ENCODE measurements around the gene PLA2G4E. TPM values are rescaled to one million over a fixed set of nuclear protein-coding genes. Genes with fewer than 3 reads are reported as not detected.

Gene PLA2G4E
- total RNA-seq, 2 donors from 2014 or later = 0.16 TPM; not detected in 1

DNA sequence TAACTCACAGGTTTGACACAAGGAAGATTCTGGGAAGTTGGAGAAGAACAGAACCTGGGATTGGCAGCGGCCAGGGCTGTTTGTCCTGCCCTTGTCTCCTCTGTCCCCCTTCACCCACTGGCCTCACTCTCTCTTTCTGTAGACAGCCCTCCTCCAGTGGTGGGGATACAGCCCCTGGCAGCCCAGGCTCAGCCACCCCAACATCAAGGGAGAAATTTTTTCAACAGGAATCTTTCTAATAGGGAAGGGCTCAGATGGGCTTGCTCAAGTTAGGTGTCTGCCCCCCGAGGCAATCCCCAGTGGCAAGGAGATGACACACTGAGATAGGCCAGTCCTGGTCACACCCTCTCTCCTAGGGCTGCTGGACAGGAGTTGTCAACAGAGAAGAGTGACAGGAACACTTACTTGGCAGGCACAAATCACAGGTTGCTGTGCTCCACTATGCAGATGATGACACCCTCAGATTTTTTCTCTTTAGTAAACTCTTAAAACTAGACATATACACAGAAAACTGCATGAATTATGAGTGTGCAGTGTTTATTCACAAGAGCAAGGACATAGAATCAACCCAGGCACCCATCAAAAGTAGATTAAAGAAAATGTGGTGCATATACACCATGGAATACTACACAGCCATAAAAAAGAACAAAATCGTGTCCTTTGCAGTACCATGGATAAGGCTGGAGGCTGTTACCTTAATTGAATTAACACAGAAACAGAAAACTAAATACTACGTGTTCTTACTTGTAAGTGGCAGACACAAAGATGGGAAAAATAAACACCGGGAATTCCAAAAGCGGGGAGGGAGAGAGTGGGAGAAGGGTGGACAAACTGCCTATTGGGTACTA is 37.2 kb upstream of the PLA2G4E start:
- DNase-seq (no peak), ATAC-seq (peak in 1 of 2 donors; percentile 18)
- intact Hi-C loops (cut with DNase I) = loop anchor here (1.0 to 2.0 kb wide), 2 partner anchors 67 to 69 kb away; no protein-coding TSS in a partner anchor

DNA sequence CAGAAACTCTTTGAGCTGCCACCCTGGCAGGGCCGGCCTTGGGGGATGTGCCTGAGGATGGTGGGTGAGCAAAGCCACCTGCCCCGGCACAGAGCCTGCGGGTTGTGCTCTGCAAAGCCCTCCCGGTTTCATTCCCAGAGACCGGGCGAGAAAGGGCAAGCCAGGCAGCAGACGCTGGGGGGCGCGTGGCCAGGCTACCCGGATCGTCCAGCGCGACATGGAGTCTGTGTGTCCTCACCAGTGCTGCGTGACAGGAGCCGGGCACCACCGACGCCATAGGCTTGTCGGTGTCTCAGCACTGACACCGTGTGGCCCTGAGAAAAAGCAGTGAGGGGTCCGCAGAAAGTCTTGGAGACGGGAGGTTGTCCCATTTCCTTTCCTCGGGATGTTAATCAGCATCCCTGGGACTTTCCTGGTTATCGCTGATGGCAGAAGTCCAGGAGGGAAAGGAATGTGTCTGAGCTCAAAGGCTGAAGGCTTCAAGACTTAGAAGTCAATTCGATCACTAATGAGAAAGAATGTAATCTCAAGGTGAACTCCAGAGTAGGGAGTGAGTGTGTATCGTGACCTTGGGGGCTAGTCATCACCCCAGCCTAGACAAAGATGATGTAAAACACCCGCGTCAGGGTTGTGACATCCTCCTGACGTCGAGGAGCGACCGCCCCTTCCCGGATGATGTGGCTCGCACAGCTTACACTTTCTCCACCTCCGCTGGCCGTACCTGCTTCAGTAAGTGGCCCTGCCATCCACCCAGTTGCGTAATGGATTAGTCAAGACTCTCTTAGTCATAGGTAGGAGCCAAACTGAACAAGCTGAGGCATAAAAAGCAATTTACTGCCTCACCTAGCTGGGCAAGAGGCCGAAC is 36.3 kb upstream of the PLA2G4E start:
- ATAC-seq (peak; percentile 91 to 93), DNase-seq (peak; percentile 85)
- intact Hi-C loops (cut with DNase I) = loop anchor here in 1 of 2 donors (1.0 kb wide), 1 partner anchor 68 kb away; no protein-coding TSS in a partner anchor

DNA sequence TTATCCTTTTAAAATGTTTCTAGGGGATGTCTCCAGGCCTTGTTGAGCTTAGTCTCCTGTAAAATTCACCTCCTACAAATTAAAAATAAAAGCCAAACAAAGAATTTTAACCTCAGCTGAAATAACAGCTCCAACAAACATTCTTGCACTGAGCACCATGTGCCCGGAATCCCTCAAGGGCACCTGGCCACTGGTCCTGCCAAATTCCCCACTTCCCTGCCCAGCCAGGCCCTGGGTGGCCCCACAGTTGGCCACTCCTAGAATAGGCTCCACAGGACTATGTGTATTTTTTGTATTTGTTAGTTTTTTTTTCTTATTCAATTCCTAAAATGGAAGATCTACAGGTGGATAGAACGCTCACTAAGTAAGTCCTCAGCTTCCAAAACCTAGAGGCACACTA is 33.1 kb upstream of the PLA2G4E start:
- intact Hi-C loops (cut with DNase I) = loop anchor here in 1 of 2 donors (5.0 kb wide), 1 partner anchor 37 kb away; no protein-coding TSS in a partner anchor
- ATAC-seq (no peak), DNase-seq (no peak)

DNA sequence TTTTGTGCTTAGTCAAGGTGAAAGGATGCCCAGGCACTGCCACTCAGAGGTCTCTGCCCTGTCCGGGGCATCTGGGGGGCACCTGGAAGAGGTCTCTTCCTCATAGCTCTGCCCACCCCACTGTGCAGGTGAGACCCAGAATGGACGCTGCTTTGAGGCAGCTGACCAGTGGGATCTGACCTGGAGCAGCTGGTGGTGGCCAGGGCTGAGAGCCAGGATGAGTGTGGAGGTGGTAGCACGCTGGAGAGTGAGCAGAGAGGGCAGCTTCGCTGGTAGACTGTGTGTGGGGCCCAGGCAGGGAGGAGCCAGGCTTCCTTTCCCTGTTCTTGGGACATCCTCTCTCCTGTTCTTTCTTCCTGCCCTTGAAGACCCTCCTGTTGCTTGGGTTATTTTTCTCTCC is 32.2 kb upstream of the PLA2G4E start:
- no peak for DNase-seq
- intact Hi-C loops (cut with DNase I) = loop anchor here in 1 of 2 donors (5.0 kb wide), 1 partner anchor 36 kb away; no protein-coding TSS in a partner anchor
- peak in 1 of 2 donors; percentile 22 for ATAC-seq

DNA sequence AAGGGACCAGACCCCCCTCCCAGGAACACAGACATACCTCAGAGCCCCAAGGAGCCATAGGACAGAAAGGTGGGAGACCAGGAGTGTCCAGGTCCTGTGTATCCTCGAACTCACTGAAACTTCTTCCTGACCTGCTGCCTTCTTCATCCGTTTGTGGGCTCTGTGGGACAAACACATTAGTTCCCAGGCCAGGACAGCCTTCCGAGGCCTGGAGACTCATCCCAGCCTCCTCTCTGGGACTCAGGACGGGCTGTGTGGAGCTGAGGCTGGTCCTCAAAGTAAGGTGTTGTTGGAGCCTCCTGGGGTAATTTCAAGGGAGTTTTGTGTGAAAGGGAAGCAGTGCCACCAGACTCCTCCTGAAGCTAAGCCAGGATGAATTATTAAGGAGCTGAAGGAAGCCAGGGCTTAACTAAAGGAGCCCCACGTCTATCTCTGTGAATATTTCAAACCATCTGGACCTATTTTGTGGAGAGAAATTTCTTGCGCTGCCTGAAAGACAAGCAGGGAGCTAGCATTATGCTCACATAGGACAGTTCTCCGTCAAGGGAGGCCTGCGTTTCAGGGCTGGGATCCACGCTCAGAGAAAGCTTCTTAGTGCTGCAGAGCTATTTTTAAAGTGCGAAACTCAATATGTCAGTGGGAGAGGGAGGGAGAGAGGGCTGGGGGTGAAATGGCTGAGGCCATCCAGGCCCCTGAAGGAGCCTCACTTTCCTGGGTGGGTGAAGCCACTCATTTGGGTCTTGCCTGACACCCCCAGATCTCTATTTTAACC is 29.8 kb upstream of the PLA2G4E start:
- DNase-seq (no peak), ATAC-seq (peak; percentile 68 to 78)
- intact Hi-C loops (cut with DNase I) = loop anchor here in 1 of 2 donors (5.0 kb wide), 1 partner anchor 33 kb away; no protein-coding TSS in a partner anchor

DNA sequence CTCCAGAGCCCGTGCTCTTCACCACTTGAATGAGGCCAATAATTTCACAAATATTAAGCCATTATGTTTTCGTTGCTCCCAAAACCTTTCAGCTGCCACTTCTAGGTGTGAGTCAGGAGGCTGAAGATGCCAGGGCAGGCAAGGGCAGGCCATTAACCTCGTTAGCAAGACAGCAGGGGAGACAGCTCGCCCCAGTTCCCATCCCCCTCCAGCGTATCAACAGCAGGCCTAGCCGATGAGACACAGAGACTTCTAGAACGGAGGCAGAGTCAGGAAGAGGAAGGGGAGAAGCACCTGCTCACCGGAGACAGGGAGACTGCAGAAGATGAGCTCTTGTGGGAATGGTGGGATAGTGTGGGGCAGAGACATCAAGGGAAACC is 28.0 kb upstream of the PLA2G4E start:
- DNase-seq (no peak), ATAC-seq (no peak)
- intact Hi-C loops (cut with DNase I) = no loop called here

DNA sequence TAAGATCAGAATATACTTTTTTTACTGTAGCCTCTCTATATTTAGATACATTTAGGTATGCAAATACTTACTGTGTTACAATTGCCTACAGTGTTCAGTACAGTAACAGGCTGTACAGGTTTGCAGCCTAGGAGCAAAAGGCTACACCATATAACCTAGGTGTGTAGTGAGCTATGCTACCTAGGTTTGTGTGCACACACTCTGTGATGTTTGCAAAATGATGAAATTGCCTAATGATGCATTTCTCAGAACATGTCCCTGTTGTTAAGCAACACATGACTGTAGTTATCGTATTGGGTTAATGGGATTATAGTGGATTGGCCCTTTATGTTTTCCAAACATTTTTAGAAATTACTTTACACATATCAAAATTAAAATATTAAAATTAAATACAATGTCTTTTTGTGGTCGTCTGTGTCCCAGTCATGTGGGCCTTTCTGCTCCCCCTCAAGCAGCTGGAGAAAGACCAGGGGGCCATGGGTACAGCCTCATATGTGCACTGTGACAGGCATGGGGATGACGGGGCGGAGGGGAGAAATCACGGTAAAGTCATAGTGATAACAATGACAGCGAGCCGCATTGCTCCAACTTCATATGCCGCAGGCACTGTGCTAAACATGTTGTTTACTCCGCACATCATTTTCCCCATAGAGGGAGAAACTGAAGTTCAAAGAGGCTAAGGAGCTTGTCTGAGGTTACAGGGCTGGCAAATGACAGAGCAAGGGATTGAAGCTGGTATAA is 27.4 kb upstream of the PLA2G4E start:
- intact Hi-C loops (cut with DNase I) = no loop called here
- DNase-seq = no peak
- no peak for ATAC-seq

DNA sequence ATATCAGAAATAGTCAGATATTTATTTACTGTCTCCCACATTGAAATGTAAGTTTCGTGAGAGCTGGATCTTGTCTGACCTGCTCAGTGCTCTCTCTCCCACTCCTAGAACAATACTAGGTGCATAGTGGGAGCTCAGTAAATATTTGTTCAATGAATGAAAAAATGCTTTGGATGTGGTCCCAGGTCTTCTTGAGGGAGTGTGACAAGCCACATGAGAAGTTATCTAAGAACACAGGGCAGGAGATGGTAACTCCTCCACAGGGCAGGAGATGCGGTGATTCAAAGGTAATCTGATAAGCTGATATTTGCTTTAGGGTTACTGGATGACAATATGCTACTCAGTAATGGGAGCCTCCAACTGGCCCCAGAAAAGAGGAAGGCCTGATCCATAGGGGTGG is 25.8 kb upstream of the PLA2G4E start:
- no peak for DNase-seq
- intact Hi-C loops (cut with DNase I) = no loop called here
- no peak for ATAC-seq

DNA sequence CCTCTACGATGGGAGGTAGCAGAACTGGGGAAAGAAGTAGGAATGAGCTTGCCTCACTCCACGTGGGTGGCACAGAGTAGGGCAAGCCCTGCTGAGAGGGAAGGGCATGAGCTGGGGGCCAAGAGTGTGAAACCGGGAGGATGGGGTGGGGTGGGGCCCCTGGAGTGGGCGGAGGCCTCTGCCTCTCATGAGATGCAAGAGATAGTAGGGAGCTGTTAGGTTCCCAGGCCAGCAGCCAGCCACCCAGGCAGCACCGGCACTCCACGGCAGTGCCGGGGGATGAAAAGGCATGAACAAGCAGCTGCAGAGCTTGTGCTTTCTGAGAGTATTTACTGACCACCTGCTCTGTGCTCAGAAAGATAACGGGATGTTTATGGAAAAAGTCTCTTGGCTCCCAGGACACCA is 24.4 kb upstream of the PLA2G4E start:
- ATAC-seq = peak in 1 of 2 donors; percentile 14
- intact Hi-C loops (cut with DNase I) = no loop called here
- no peak for DNase-seq

DNA sequence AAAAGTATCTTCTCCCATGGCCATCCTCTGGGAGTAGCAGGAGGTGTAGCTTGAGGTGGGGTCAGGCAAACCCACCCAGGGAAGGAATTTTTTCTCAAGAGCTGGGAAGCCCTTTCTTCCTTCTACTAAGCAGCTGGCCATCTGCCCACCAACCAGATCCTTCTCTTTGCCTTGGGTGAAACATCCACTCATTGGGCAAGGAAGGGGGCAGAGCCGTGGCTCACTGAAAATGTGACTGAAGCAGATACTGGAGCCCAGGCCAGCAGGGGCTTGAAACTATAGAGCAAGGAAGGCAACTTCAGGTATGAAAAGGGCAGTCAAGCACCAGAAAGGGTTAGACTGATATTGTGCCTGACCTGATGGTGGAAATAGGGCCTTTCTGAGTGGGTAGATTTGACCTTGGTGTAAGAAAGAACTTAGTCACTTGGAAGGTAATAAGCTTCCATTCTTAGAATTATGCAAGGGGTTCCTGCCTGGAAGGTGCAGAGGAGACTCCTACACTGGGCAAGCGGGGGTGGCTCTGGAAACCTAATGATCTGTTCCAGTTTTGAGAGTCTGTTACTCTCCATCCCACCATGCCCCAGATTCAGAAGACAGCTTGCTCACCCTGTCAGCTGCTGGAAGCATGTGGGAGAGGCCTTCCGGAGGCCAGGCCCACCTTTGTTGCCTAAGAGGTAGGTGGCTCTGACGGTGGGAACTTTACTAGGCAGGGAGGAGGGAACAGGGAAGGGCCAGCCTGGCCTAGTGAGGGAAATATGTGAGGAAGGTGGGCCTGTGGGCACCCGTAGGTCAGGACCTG is 22.0 kb upstream of the PLA2G4E start:
- intact Hi-C loops (cut with DNase I) = no loop called here
- DNase-seq (no peak), ATAC-seq (no peak)

DNA sequence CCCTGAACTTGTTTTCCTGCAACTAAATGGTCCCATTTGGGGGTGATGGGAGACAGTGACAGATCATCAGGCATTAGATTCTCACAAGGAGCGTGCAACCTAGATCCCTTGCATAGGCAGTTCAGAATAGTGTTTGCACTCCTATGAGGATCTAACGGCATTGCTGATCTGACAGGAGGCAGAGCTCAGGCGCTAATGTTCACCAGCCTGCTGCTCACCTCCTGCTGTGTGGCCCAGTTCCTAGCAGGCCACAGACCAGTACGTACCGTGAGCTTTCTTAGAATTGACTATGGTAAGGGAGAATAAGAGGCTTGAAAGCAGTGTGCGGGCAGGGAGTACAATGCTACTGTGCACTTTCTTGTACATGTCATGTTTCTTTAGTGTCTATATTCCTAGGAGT is 17.6 kb upstream of the PLA2G4E start:
- ATAC-seq = no peak

DNA sequence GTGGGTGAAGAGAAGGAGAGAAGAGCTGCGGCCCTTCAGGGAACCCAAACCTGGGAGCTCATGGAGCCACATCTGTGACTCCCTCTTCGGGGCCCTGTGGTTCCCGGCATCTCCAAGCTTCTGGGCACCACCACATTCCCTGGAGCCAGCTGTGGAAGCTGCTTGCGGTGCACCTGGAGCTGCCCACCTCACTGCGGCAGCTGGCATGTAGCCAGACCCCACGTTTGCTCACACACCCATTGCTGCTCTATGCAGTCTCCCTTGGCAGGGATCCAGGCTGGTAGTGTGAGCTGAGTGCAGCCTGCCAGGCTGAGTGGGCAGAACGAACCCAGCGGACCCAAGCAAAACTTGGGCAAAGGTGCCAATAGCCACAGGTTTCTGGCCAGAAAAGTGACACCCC is 16.8 kb upstream of the PLA2G4E start:
- intact Hi-C loops (cut with DNase I) = no loop called here
- ATAC-seq (peak; percentile 49 to 51), DNase-seq (peak; percentile 58)

More for the DNA sequence above, 17.6 kb upstream of the PLA2G4E start:
- no peak for DNase-seq
- intact Hi-C loops (cut with DNase I) = no loop called here

DNA sequence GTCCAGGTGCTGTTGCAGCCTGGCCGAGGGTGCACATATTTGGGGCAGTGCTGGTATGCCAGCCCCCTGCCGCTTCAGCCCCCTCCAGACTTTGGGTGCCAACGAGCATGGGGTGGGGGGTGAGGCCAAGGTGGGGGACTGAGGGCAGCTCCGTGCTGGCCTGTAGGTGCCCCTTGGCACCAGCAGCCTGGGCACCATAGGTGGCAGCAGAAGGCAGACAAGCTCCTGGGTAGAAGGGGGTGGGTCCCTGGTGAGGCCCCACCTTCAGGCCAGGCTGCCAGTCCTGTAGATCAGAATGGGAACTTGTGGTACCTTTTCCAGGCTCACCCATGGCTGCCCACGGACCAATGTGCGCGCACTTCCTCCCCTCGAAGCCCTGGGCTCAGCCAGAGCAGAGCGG is 16.1 kb upstream of the PLA2G4E start:
- intact Hi-C loops (cut with DNase I) = no loop called here
- ATAC-seq (no peak), DNase-seq (no peak)

DNA sequence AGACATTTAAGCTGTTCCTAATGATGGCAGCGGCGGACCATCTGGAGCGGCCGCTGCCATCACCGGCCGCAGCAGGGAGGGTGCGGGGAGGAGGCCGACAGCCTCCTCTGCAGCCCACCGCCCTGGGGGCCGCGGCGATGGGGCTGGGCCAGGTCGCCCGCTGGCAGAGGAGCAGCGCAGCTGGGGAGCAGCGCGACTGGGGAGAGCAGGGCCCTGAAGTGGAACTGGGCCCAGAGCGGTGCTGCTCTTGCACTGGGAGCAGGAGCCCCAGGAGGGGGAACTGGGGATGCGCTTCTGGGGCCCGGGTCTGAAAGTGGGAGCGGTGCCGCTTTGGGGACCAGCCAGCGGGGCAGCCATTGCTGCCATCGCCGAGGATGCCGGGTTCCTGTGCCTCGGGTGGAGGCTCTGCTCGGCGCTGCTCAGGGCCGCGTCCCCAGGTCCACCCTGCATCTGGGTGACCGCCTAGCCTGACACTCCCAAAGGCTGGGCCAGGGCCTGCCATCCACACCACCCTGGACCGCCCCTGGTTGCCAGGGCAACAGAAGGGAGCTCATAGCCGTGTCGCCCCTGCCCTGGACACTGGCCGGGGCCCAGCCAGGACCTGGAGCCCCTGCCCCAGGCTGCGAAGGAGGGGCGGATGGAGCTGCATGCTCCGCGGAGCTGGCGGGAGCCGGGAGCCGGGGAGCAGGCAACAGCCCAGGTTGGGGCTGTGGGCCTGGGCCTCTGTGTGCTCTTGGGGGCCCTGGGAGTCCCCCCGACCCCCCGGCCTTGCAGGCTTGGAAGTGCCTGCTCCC is 15.5 kb upstream of the PLA2G4E start:
- no peak for DNase-seq
- ATAC-seq = no peak
- intact Hi-C loops (cut with DNase I) = no loop called here

DNA sequence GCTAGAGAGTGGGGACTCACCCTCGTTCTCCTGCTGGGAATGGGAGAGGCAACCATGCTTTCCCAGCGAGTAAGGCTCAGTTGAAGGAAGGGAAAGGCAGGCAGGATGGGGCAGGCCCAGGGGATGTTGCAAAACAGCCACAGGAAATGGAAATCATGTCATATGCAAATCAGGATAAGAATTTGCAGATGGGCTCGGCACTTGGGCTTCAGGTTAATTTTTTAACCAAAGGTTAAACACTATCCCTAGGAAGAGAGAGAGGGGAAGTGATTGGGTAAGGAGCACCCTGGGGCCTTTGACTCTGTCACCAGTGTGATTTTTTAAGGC is 14.6 kb upstream of the PLA2G4E start:
- no peak for ATAC-seq
- intact Hi-C loops (cut with DNase I) = no loop called here
- no peak for DNase-seq

DNA sequence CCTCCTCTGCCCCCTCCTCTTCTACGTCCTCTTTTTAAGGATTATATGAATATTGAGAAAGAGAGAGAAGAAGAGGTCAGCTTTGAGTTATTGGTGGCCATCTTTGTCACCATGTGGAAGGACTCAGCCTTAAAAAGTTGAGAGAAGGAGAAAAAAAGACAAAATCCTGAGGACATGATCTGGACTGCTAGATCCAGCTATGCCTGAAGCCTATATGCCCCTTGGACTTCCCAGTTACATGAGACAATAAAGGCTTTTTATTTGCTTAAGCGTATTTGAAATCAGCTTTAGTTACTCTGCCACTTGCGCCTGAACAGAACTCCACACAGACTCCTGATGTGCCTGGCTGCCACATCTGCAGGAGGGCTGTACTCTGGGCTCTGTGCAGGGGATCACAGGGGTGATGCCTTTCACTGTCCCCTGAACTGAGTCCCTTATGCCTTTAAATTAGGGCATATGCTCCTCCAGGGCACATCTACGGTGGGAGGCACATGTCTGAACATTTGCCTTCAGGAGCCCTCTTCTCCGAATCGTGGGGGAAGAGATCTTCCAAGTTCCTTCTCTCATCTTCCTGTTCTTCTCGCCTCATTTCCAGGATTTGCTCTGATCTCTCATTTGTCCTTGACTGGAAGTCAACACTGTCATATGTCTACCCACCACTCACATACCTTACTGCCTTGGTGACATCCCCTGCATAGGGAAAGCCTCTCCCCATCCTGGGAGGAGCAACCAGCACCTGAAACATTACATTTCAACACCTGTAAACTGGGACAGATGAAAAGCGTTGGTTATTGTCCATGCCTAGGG is 14.0 kb upstream of the PLA2G4E start:
- DNase-seq = no peak
- ATAC-seq = no peak
- intact Hi-C loops (cut with DNase I) = no loop called here
